Fibroblast of pulmonary artery (primary cell): ENCODE data around the gene KCNMA1.

Experiments used
- DNase-seq: peaks from one replicate; pipeline ENCODE4 v3.0.0-alpha.2; 2010; ENCODE audit warnings: low read depth
- H3K4me3 ChIP-seq: replicated peaks from 2 replicates; pipeline ENCODE4 v1.5.1; 2011; ENCODE audit warnings: low read depth, mild to moderate bottlenecking, control low read depth, low read length, moderate library complexity
- CTCF ChIP-seq: IDR thresholded peaks from 2 replicates; pipeline ENCODE4 v1.5.1; 2011; ENCODE audit warnings: mild to moderate bottlenecking, control low read depth, low read length, inconsistent platforms; ENCODE audit errors: missing control alignments

KCNMA1 gene

GRCh38 chr10:77249901-77250459 is 387.6 kb downstream of the KCNMA1 start:
- TF ChIP-seq CTCF: no peak
- H3K4me3 ChIP-seq: no peak overlapping the region
- no peak for DNase-seq

GRCh38 chr10:77248104-77248790 is 389.4 kb downstream of the KCNMA1 start:
- TF ChIP-seq CTCF: no peak
- no peak for DNase-seq
- no peak overlapping the region for H3K4me3 ChIP-seq

GRCh38 chr10:77247031-77247990 is 390.3 kb downstream of the KCNMA1 start:
- DNase-seq: peak; percentile 90
- no peak for TF ChIP-seq CTCF
- peak overlapping the region; percentile 2 for H3K4me3 ChIP-seq

- H3K4me3 ChIP-seq: no peak overlapping the region
- no peak for TF ChIP-seq CTCF
- peak; percentile 83 for DNase-seq
Observed at GRCh38 chr10:77245953-77246352, 391.7 kb downstream of the KCNMA1 start.

GRCh38 chr10:77244746-77245145 is 392.9 kb downstream of the KCNMA1 start:
- DNase-seq: no peak
- no peak for TF ChIP-seq CTCF
- no peak overlapping the region for H3K4me3 ChIP-seq

GRCh38 chr10:77244286-77244685 is 393.3 kb downstream of the KCNMA1 start:
- H3K4me3 ChIP-seq: no peak overlapping the region
- no peak for TF ChIP-seq CTCF
- no peak for DNase-seq
